ENCODE measurements around the gene ENOX1. TPM values are rescaled to one million over a fixed set of nuclear protein-coding genes. Genes with fewer than 3 reads are reported as not detected.

ENOX1 gene
- total RNA-seq, 2 experiments from 2014 or later: 0.09 TPM

DNA sequence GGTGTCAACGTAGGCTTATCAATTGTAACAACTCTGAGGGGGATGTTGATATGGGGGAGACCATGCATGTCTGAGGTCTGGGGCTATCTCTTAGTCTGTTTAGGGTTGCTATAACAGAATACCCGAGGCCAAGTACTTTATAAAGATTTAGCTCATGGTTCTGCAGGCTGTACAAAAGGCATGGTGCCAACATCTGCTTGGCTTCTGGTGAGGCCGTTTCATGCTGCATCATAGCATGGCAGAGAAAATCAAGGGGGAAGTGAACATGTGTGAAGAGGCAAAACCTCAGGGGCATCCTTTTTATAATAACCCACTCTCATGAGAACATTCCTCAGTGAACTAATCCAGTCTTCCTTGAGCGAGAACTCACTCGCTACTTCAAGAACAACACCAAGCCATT is 353.8 kb downstream of the ENOX1 start:
- Mint-ChIP-seq H3K27me3 (peaks cover 7% of the 10 kb centered on the region), H3K27ac (no peak overlapping the region), H3K4me3 (no peak overlapping the region), H3K9me3 (no peaks in the 10 kb centered on the region), H3K4me1 (ENCODE audit: low read depth) (no peaks in the 10 kb centered on the region), H3K36me3 (ENCODE audit: low read depth) (no peaks in the 10 kb centered on the region)
- CTCF ChIA-PET: no interaction called here
- TF ChIP-seq, protein P1, sequence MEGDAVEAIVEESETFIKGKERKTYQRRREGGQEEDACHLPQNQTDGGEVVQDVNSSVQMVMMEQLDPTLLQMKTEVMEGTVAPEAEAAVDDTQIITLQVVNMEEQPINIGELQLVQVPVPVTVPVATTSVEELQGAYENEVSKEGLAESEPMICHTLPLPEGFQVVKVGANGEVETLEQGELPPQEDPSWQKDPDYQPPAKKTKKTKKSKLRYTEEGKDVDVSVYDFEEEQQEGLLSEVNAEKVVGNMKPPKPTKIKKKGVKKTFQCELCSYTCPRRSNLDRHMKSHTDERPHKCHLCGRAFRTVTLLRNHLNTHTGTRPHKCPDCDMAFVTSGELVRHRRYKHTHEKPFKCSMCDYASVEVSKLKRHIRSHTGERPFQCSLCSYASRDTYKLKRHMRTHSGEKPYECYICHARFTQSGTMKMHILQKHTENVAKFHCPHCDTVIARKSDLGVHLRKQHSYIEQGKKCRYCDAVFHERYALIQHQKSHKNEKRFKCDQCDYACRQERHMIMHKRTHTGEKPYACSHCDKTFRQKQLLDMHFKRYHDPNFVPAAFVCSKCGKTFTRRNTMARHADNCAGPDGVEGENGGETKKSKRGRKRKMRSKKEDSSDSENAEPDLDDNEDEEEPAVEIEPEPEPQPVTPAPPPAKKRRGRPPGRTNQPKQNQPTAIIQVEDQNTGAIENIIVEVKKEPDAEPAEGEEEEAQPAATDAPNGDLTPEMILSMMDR (IDR thresholded peaks at IDR 0.05): no peak
- POLR2A ChIA-PET: no interaction called here
- DNase-seq (no peak), ATAC-seq (no peak)
- intact Hi-C loops (cut with micrococcal nuclease): no loop called here

GRCh38 chr13:43431841-43432240 is 354.9 kb downstream of the ENOX1 start:
- intact Hi-C loops (cut with micrococcal nuclease): no loop called here
- no peaks in the 10 kb centered on the region for H3K4me1 Mint-ChIP-seq (ENCODE audit: low read depth)
- no peak overlapping the region for H3K27ac Mint-ChIP-seq
- TF ChIP-seq, protein P1 (IDR thresholded peaks at IDR 0.05): no peak
- H3K9me3 Mint-ChIP-seq: no peaks in the 10 kb centered on the region
- ChIA-PET POLR2A (no interaction called here), CTCF (no interaction called here)
- ATAC-seq (no peak), DNase-seq (no peak)
- H3K36me3 Mint-ChIP-seq (ENCODE audit: low read depth): no peaks in the 10 kb centered on the region
- H3K4me3 Mint-ChIP-seq: no peak overlapping the region
- peaks cover 6% of the 10 kb centered on the region for H3K27me3 Mint-ChIP-seq

- no peaks in the 10 kb centered on the region for H3K4me1 Mint-ChIP-seq (ENCODE audit: low read depth)
- H3K36me3 Mint-ChIP-seq (ENCODE audit: low read depth): no peaks in the 10 kb centered on the region
- ChIA-PET CTCF (no interaction called here), POLR2A (no interaction called here)
- peaks cover 6% of the 10 kb centered on the region for H3K27me3 Mint-ChIP-seq
- no peak for DNase-seq
- no peak overlapping the region for H3K27ac Mint-ChIP-seq
- H3K9me3 Mint-ChIP-seq: no peaks in the 10 kb centered on the region
- H3K4me3 Mint-ChIP-seq: no peak overlapping the region
- TF ChIP-seq, protein P1 (IDR thresholded peaks at IDR 0.05): no peak
- no peak for ATAC-seq
- intact Hi-C loops (cut with micrococcal nuclease): no loop called here
Measured at GRCh38 chr13:43431290-43431716, 355.5 kb downstream of the ENOX1 start.

DNA sequence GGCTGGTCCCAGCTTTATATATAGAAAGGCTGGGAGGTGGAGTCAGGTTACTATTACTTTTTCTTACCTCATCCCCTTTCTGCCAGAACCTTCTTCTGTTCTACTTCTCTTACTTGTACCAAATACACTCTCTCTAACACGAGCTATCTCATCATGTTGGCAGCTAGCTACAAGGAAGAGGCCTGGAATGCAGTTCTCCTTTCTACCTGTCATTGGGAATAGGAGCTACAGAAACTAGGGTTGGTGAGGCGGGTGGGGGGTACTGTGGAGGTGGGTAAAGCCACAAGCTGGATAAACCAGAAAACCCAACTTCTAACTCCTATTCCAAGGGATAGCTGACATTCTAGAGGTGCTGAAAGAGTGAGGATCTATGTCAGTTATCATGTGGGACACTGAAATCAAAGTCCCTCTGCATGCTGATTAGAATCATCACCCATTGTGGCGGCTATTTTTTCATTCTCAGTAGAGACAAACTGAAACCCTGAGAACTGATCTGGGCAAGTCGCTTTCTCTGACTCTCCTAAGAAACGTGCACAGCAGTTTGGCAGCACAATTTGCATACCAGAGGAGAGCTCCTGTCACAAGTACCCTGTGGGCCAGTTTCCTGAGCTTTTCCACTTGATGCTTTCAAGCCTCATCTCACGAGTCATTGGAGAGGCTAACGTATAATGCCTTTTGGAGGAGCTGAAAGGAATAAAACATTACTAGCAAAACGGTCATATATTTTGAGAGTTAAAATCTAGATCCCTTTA is 358.1 kb downstream of the ENOX1 start:
- Mint-ChIP-seq H3K9me3 (no peaks in the 10 kb centered on the region), H3K36me3 (ENCODE audit: low read depth) (no peaks in the 10 kb centered on the region), H3K27me3 (no peaks in the 10 kb centered on the region), H3K27ac (no peak overlapping the region), H3K4me1 (ENCODE audit: low read depth) (no peaks in the 10 kb centered on the region), H3K4me3 (no peak overlapping the region)
- no peak for DNase-seq
- intact Hi-C loops (cut with micrococcal nuclease): no loop called here
- ATAC-seq: no peak
- TF ChIP-seq, protein P1 (IDR thresholded peaks at IDR 0.05): no peak
- ChIA-PET POLR2A (interaction anchor here (0.6 kb wide), 1 partner anchor 21 kb away, joined by 3 read pairs; no protein-coding TSS in a partner anchor), CTCF (no interaction called here)

- no peaks in the 10 kb centered on the region for H3K9me3 Mint-ChIP-seq
- ChIA-PET CTCF (no interaction called here), POLR2A (no interaction called here)
- intact Hi-C loops (cut with micrococcal nuclease): no loop called here
- DNase-seq: no peak
- H3K4me1 Mint-ChIP-seq (ENCODE audit: low read depth): no peaks in the 10 kb centered on the region
- no peak overlapping the region for H3K27ac Mint-ChIP-seq
- H3K4me3 Mint-ChIP-seq: no peak overlapping the region
- ATAC-seq: no peak
- H3K27me3 Mint-ChIP-seq: no peaks in the 10 kb centered on the region
- no peaks in the 10 kb centered on the region for H3K36me3 Mint-ChIP-seq (ENCODE audit: low read depth)
- TF ChIP-seq, protein P1 (IDR thresholded peaks at IDR 0.05): no peak
Measured at GRCh38 chr13:43426355-43426754, 360.4 kb downstream of the ENOX1 start.
